ENCODE measurements around the gene LTA. TPM values are rescaled to one million over a fixed set of nuclear protein-coding genes. Genes with fewer than 3 reads are reported as not detected.
A peak's percentile ranks its signal among the peaks of the same experiment; 100 is the strongest.

Gene LTA
- polyA plus RNA-seq, 1 donor from 2014 or later: not detected

DNA sequence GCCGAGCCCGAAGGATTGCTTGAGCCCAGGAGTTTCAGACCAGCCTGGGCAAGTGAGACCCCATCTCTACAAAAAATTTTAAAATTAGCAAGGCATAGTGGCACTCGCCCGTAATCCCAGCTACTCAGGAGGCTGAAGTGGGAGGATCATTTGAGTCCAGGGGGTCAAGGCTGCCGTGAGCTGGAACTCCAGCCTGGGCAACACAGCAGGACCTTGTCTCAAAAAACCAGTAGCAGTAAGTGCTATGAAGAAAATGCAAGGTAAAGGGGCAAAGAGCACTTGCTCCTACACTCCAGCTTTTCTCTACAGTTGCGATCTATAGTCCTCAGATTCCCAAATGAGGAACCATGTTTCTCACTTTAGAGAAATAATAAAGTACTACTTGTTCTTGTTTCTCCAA is 28.4 kb upstream of the LTA start:
- H3K4me2 ChIP-seq (ENCODE audit: low read length): no peak overlapping the region
- H3F3A ChIP-seq (ENCODE audit: insufficient read depth, low read length, poor library complexity, severe bottlenecking): no peaks in the 10 kb centered on the region
- H3K27ac ChIP-seq (ENCODE audit: low read length): no peak overlapping the region
- H3K36me3 ChIP-seq (ENCODE audit: insufficient read depth, low read length): peaks cover 4% of the 10 kb centered on the region
- no peak overlapping the region for H3K4me3 ChIP-seq (ENCODE audit: low read length)
- H3K9ac ChIP-seq (ENCODE audit: low read length): no peak overlapping the region
- H3K79me2 ChIP-seq (replicated peaks; ENCODE audit: insufficient read depth, low read length): peaks cover 75% of the 10 kb centered on the region
- H3K9me3 ChIP-seq (ENCODE audit: low read length): no peaks in the 10 kb centered on the region
- no peaks in the 10 kb centered on the region for H3K9me2 ChIP-seq (ENCODE audit: insufficient read depth, low read length)
- TF ChIP-seq EZH2 (IDR thresholded peaks at IDR 0.05; ENCODE audit: borderline replicate concordance, insufficient read depth, low read length, poor library complexity, severe bottlenecking): no peak
- H2AFZ ChIP-seq (ENCODE audit: low read depth, low read length): no peak overlapping the region
- H4K20me1 ChIP-seq (ENCODE audit: insufficient read depth): peaks cover 20% of the 10 kb centered on the region
- H3K27me3 ChIP-seq (ENCODE audit: insufficient read depth, low read depth, low read length): no peaks in the 10 kb centered on the region

- Histone ChIP-seq H3K79me2 (replicated peaks; ENCODE audit: insufficient read depth, low read length) (peaks cover 68% of the 10 kb centered on the region), H3K27ac (ENCODE audit: low read length) (no peak overlapping the region), H4K20me1 (ENCODE audit: insufficient read depth) (peaks cover 9% of the 10 kb centered on the region), H3K27me3 (ENCODE audit: insufficient read depth, low read depth, low read length) (no peaks in the 10 kb centered on the region), H3K4me2 (ENCODE audit: low read length) (no peak overlapping the region), H3K36me3 (ENCODE audit: insufficient read depth, low read length) (peaks cover 7% of the 10 kb centered on the region), H3K9me3 (ENCODE audit: low read length) (no peaks in the 10 kb centered on the region), H2AFZ (ENCODE audit: low read depth, low read length) (no peak overlapping the region), H3F3A (ENCODE audit: insufficient read depth, low read length, poor library complexity, severe bottlenecking) (no peaks in the 10 kb centered on the region), H3K9ac (ENCODE audit: low read length) (peak overlapping the region; percentile 80), H3K9me2 (ENCODE audit: insufficient read depth, low read length) (no peaks in the 10 kb centered on the region), H3K4me3 (ENCODE audit: low read length) (peak overlapping the region; percentile 69)
- TF ChIP-seq, protein P1, sequence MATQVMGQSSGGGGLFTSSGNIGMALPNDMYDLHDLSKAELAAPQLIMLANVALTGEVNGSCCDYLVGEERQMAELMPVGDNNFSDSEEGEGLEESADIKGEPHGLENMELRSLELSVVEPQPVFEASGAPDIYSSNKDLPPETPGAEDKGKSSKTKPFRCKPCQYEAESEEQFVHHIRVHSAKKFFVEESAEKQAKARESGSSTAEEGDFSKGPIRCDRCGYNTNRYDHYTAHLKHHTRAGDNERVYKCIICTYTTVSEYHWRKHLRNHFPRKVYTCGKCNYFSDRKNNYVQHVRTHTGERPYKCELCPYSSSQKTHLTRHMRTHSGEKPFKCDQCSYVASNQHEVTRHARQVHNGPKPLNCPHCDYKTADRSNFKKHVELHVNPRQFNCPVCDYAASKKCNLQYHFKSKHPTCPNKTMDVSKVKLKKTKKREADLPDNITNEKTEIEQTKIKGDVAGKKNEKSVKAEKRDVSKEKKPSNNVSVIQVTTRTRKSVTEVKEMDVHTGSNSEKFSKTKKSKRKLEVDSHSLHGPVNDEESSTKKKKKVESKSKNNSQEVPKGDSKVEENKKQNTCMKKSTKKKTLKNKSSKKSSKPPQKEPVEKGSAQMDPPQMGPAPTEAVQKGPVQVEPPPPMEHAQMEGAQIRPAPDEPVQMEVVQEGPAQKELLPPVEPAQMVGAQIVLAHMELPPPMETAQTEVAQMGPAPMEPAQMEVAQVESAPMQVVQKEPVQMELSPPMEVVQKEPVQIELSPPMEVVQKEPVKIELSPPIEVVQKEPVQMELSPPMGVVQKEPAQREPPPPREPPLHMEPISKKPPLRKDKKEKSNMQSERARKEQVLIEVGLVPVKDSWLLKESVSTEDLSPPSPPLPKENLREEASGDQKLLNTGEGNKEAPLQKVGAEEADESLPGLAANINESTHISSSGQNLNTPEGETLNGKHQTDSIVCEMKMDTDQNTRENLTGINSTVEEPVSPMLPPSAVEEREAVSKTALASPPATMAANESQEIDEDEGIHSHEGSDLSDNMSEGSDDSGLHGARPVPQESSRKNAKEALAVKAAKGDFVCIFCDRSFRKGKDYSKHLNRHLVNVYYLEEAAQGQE (IDR thresholded peaks at IDR 0.05; ENCODE audit: borderline replicate concordance): no peak
- no peak for TF ChIP-seq MXI1 (conservative IDR thresholded peaks at IDR 0.05; ENCODE audit: poor library complexity, severe bottlenecking)
- TF ChIP-seq SMC3 (conservative IDR thresholded peaks at IDR 0.05; ENCODE audit: poor library complexity): no peak
- no peak for TF ChIP-seq TAF1 (IDR thresholded peaks at IDR 0.05; ENCODE audit: low read depth)
- no peak for TF ChIP-seq EZH2 (IDR thresholded peaks at IDR 0.05; ENCODE audit: borderline replicate concordance, insufficient read depth, low read length, poor library complexity, severe bottlenecking)
- TF ChIP-seq RAD21 (conservative IDR thresholded peaks at IDR 0.05): no peak
- TF ChIP-seq POLR2AphosphoS5 (IDR thresholded peaks at IDR 0.05): no peak
- TF ChIP-seq EP300 (conservative IDR thresholded peaks at IDR 0.05; ENCODE audit: poor library complexity, severe bottlenecking): no peak
- TF ChIP-seq, protein P2, sequence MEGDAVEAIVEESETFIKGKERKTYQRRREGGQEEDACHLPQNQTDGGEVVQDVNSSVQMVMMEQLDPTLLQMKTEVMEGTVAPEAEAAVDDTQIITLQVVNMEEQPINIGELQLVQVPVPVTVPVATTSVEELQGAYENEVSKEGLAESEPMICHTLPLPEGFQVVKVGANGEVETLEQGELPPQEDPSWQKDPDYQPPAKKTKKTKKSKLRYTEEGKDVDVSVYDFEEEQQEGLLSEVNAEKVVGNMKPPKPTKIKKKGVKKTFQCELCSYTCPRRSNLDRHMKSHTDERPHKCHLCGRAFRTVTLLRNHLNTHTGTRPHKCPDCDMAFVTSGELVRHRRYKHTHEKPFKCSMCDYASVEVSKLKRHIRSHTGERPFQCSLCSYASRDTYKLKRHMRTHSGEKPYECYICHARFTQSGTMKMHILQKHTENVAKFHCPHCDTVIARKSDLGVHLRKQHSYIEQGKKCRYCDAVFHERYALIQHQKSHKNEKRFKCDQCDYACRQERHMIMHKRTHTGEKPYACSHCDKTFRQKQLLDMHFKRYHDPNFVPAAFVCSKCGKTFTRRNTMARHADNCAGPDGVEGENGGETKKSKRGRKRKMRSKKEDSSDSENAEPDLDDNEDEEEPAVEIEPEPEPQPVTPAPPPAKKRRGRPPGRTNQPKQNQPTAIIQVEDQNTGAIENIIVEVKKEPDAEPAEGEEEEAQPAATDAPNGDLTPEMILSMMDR (IDR thresholded peaks at IDR 0.05; ENCODE audit: poor library complexity, severe bottlenecking): no peak
Measured at GRCh38 chr6:31544676-31545075, 27.4 kb upstream of the LTA start.

DNA sequence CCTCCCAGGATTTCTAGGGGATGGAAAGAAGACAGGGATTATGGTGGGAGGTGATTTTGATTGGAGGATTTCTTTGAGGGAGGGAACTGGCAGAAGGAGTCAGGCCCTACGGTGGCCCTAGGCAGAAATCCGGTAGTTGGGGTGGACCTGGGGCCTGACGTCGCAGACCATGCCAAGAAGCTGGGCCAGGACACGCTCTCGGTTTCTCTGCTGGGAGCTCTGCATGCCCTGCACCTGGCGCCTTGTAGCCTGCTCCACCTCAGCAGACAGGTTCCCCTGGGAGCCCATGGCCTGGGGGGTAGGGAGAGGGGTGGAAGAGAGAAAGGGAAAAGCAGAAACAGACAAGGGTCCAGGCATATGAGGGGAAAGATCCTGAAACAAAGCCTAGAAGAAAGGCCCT is 26.8 kb upstream of the LTA start:
- Histone ChIP-seq H3K9me3 (ENCODE audit: low read length) (no peaks in the 10 kb centered on the region), H2AFZ (ENCODE audit: low read depth, low read length) (no peak overlapping the region), H4K20me1 (ENCODE audit: insufficient read depth) (peaks cover 7% of the 10 kb centered on the region), H3K79me2 (replicated peaks; ENCODE audit: insufficient read depth, low read length) (peaks cover 61% of the 10 kb centered on the region), H3K9me2 (ENCODE audit: insufficient read depth, low read length) (no peaks in the 10 kb centered on the region), H3K27ac (ENCODE audit: low read length) (peak overlapping the region; percentile 93), H3F3A (ENCODE audit: insufficient read depth, low read length, poor library complexity, severe bottlenecking) (no peaks in the 10 kb centered on the region), H3K9ac (ENCODE audit: low read length) (peak overlapping the region; percentile 80), H3K4me2 (ENCODE audit: low read length) (peak overlapping the region; percentile 74), H3K4me3 (ENCODE audit: low read length) (peak overlapping the region; percentile 69), H3K27me3 (ENCODE audit: insufficient read depth, low read depth, low read length) (no peaks in the 10 kb centered on the region), H3K36me3 (ENCODE audit: insufficient read depth, low read length) (peaks cover 7% of the 10 kb centered on the region)
- no peak for TF ChIP-seq SMC3 (conservative IDR thresholded peaks at IDR 0.05; ENCODE audit: poor library complexity)
- TF ChIP-seq, protein P1 (IDR thresholded peaks at IDR 0.05; ENCODE audit: borderline replicate concordance): no peak
- TF ChIP-seq EZH2 (IDR thresholded peaks at IDR 0.05; ENCODE audit: borderline replicate concordance, insufficient read depth, low read length, poor library complexity, severe bottlenecking): no peak
- TF ChIP-seq RAD21 (conservative IDR thresholded peaks at IDR 0.05): no peak
- TF ChIP-seq, protein P2 (IDR thresholded peaks at IDR 0.05; ENCODE audit: poor library complexity, severe bottlenecking): no peak
- no peak for TF ChIP-seq TAF1 (IDR thresholded peaks at IDR 0.05; ENCODE audit: low read depth)
- no peak for TF ChIP-seq MXI1 (conservative IDR thresholded peaks at IDR 0.05; ENCODE audit: poor library complexity, severe bottlenecking)
- no peak for TF ChIP-seq POLR2AphosphoS5 (IDR thresholded peaks at IDR 0.05)
- no peak for TF ChIP-seq EP300 (conservative IDR thresholded peaks at IDR 0.05; ENCODE audit: poor library complexity, severe bottlenecking)

Measured in neural cell (in vitro differentiated cells).